Neutrophil (primary cell): ENCODE measurements around the gene ITGA11.

Source experiments
- H3K27ac ChIP-seq: fragments of 200-600 bp; sonication (generic); 2 replicates; pipeline ENCODE4 v1.5.1; 2016; ENCODE audit warnings: mild to moderate bottlenecking, moderate library complexity
- H3K27me3 ChIP-seq: fragments of 200-600 bp; sonication (generic); 2 replicates; pipeline ENCODE4 v1.6.0; 2016; ENCODE audit warnings: mild to moderate bottlenecking
- H3K36me3 ChIP-seq: fragments of 200-600 bp; sonication (generic); 2 replicates; pipeline ENCODE4 v1.5.1; 2017
- H3K4me1 ChIP-seq, 2 experiments: fragments of 200-600 bp in 1 of 2; sonication (generic) in 1 of 2; 1 replicate in 1 of 2; 2 replicates in 1 of 2; pipeline versions ENCODE4 v1.5.1 to v1.6.1; 2013 to 2016; ENCODE audit warnings: low read depth in 1 of 2, low read length in 1 of 2, mild to moderate bottlenecking in 1 of 2, moderate library complexity in 1 of 2; ENCODE audit not compliant: control insufficient read depth in 1 of 2, insufficient read depth in 1 of 2
- H3K4me3 ChIP-seq, 2 experiments: fragments of 200-600 bp in 1 of 2; sonication (generic) in 1 of 2; 1 replicate in 1 of 2; 2 replicates in 1 of 2; pipeline ENCODE4 v1.5.1; 2013 to 2016; ENCODE audit warnings: low read depth in 1 of 2, low read length in 1 of 2, mild to moderate bottlenecking in 1 of 2, moderate library complexity in 1 of 2
- H3K9me3 ChIP-seq: fragments of 200-600 bp; sonication (generic); 2 replicates; pipeline ENCODE4 v1.5.1; 2016
- CTCF ChIP-seq: fragments of 200-600 bp; sonication (generic); IDR thresholded peaks from 2 replicates; pipeline ENCODE4 v1.5.1; 2016; ENCODE audit warnings: antibody characterized with exemption

Gene ITGA11

GRCh38 chr15:68417051-68417450, 14.9 kb downstream of the ITGA11 start:
- TF ChIP-seq CTCF, result no peak
- no peaks in the 10 kb centered on the region for H3K27me3 ChIP-seq
- no peak overlapping the region for H3K27ac ChIP-seq
- H3K4me3 ChIP-seq, result no peak overlapping the region
- H3K4me1 ChIP-seq, result no peaks in the 10 kb centered on the region
- H3K9me3 ChIP-seq, result no peaks in the 10 kb centered on the region
- H3K36me3 ChIP-seq, result no peaks in the 10 kb centered on the region

- no peak for TF ChIP-seq CTCF
- no peaks in the 10 kb centered on the region for H3K9me3 ChIP-seq
- no peaks in the 10 kb centered on the region for H3K4me1 ChIP-seq
- no peaks in the 10 kb centered on the region for H3K27me3 ChIP-seq
- H3K27ac ChIP-seq, result no peak overlapping the region
- H3K4me3 ChIP-seq, result no peak overlapping the region
- H3K36me3 ChIP-seq, result no peaks in the 10 kb centered on the region
These were observed 15.8 kb downstream of the ITGA11 start for GRCh38 chr15:68416158-68416535.

- H3K27ac ChIP-seq, result no peak overlapping the region
- H3K36me3 ChIP-seq, result no peaks in the 10 kb centered on the region
- H3K27me3 ChIP-seq, result no peaks in the 10 kb centered on the region
- H3K4me3 ChIP-seq, result no peak overlapping the region
- no peaks in the 10 kb centered on the region for H3K4me1 ChIP-seq
- TF ChIP-seq CTCF, result no peak
- no peaks in the 10 kb centered on the region for H3K9me3 ChIP-seq
These were observed 16.3 kb downstream of the ITGA11 start for GRCh38 chr15:68415501-68416157.

GRCh38 chr15:68415061-68415460, 16.9 kb downstream of the ITGA11 start:
- no peak overlapping the region for H3K27ac ChIP-seq
- H3K27me3 ChIP-seq, result no peaks in the 10 kb centered on the region
- no peak for TF ChIP-seq CTCF
- no peaks in the 10 kb centered on the region for H3K36me3 ChIP-seq
- no peaks in the 10 kb centered on the region for H3K9me3 ChIP-seq
- no peaks in the 10 kb centered on the region for H3K4me1 ChIP-seq
- no peak overlapping the region for H3K4me3 ChIP-seq

GRCh38 chr15:68414591-68414990, 17.4 kb downstream of the ITGA11 start:
- Histone ChIP-seq H3K27me3 (no peaks in the 10 kb centered on the region), H3K27ac (no peak overlapping the region), H3K4me3 (no peak overlapping the region), H3K4me1 (no peaks in the 10 kb centered on the region), H3K36me3 (no peaks in the 10 kb centered on the region), H3K9me3 (no peaks in the 10 kb centered on the region)
- no peak for TF ChIP-seq CTCF

GRCh38 chr15:68414206-68414555, 17.8 kb downstream of the ITGA11 start:
- H3K36me3 ChIP-seq, result no peaks in the 10 kb centered on the region
- H3K4me1 ChIP-seq, result no peaks in the 10 kb centered on the region
- H3K9me3 ChIP-seq, result no peaks in the 10 kb centered on the region
- TF ChIP-seq CTCF, result no peak
- H3K27me3 ChIP-seq, result no peaks in the 10 kb centered on the region
- H3K27ac ChIP-seq, result no peak overlapping the region
- H3K4me3 ChIP-seq, result no peak overlapping the region
